ENCODE results near the gene BAZ2B. TPM values are rescaled to one million over a fixed set of nuclear protein-coding genes. Genes with fewer than 3 reads are reported as not detected.
A peak's percentile ranks its signal among the peaks of the same experiment; 100 is the strongest.

Gene BAZ2B
- total RNA-seq, 4 donors from 2014 or later, result 122 to 181 (median 143) TPM

GRCh38 chr2:159558479-159558878 is 57.9 kb downstream of the BAZ2B start:
- TF ChIP-seq POLR2A (IDR thresholded peaks at IDR 0.05) (no peak), CTCF (IDR thresholded peaks at IDR 0.05) (no peak)
- no peaks in the 10 kb centered on the region for H3K4me1 ChIP-seq
- H3K36me3 ChIP-seq, result no peaks in the 10 kb centered on the region
- no peak overlapping the region for H3K4me3 ChIP-seq (replicated peaks in 1 of 3)
- H3K9me3 ChIP-seq, result no peaks in the 10 kb centered on the region
- DNase-seq, result no peak
- intact Hi-C loops (cut with DNase I), result no loop called here
- WGBS, 2 donors, result 85 to 94% methylated on average over 4 of the region's 4 CpGs
- no peak overlapping the region for H3K27ac ChIP-seq
- H3K27me3 ChIP-seq, result no peaks in the 10 kb centered on the region

- Histone ChIP-seq H3K9me3 (no peaks in the 10 kb centered on the region), H3K4me1 (no peaks in the 10 kb centered on the region), H3K36me3 (no peaks in the 10 kb centered on the region), H3K4me3 (replicated peaks in 1 of 3) (no peak overlapping the region), H3K27me3 (no peaks in the 10 kb centered on the region), H3K27ac (no peak overlapping the region)
- intact Hi-C loops (cut with DNase I), result no loop called here
- TF ChIP-seq POLR2A (IDR thresholded peaks at IDR 0.05) (no peak), CTCF (IDR thresholded peaks at IDR 0.05) (peak in 1 of 6 experiments; percentile 19)
- 85 to 86% methylated on average over 5 of the region's 5 CpGs for WGBS, 2 donors
- DNase-seq, result no peak
These were observed 58.8 kb downstream of the BAZ2B start for GRCh38 chr2:159557437-159558034.

DNA sequence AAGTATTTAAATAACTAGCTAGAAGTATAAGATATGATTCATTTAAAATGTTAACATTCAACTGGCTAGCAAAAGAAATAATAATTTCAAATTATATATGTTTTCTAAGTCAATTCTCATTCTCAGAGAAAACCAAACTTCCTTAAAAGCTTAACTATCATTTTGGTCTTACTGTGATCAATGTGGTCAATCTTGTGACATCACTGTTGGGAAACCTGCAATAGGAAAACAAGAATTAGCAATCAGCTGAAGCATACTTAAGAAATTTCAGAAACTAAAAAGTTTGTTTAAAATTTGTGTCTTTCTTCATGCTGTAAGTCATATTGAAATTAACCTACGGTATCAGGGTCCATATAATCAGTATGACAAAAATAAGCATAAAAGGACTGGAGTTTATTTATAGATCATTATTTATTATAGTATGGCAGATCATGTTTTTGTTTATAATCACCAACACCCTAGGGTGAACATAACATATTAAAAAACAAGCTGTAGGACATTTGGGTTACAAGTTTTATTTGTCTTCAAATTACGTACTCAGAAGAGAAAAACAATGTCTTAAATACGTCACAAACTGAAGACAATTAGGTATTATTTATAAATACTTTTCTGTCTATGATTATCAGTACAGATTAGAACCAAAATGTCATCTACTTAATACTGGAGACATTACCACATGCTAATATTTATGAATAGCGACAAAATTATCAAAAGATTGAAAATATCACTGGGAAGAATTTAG is 60.5 kb downstream of the BAZ2B start:
- Histone ChIP-seq H3K27ac (no peak overlapping the region), H3K4me3 (replicated peaks in 1 of 3) (no peak overlapping the region), H3K9me3 (no peaks in the 10 kb centered on the region), H3K27me3 (no peaks in the 10 kb centered on the region), H3K36me3 (no peaks in the 10 kb centered on the region), H3K4me1 (no peaks in the 10 kb centered on the region)
- 85 to 98% methylated on average over 4 of the region's 4 CpGs for WGBS, 2 donors
- intact Hi-C loops (cut with DNase I), result no loop called here
- DNase-seq, result no peak
- TF ChIP-seq CTCF (IDR thresholded peaks at IDR 0.05) (no peak), POLR2A (IDR thresholded peaks at IDR 0.05) (no peak)

GRCh38 chr2:159553727-159554126 is 62.6 kb downstream of the BAZ2B start:
- no peak for DNase-seq
- H3K4me1 ChIP-seq, result no peaks in the 10 kb centered on the region
- H3K4me3 ChIP-seq (replicated peaks in 1 of 3), result no peak overlapping the region
- 79 to 89% methylated on average over 1 of the region's 1 CpG for WGBS, 2 donors
- H3K27me3 ChIP-seq, result no peaks in the 10 kb centered on the region
- no peak overlapping the region for H3K27ac ChIP-seq
- TF ChIP-seq CTCF (IDR thresholded peaks at IDR 0.05) (no peak), POLR2A (IDR thresholded peaks at IDR 0.05) (no peak)
- H3K9me3 ChIP-seq, result no peaks in the 10 kb centered on the region
- intact Hi-C loops (cut with DNase I), result no loop called here
- H3K36me3 ChIP-seq, result no peaks in the 10 kb centered on the region

- Histone ChIP-seq H3K36me3 (no peaks in the 10 kb centered on the region), H3K9me3 (no peaks in the 10 kb centered on the region), H3K27me3 (no peaks in the 10 kb centered on the region), H3K4me1 (no peaks in the 10 kb centered on the region), H3K4me3 (replicated peaks in 1 of 3) (no peak overlapping the region), H3K27ac (no peak overlapping the region)
- no peak for TF ChIP-seq POLR2A (IDR thresholded peaks at IDR 0.05)
- TF ChIP-seq CTCF (IDR thresholded peaks at IDR 0.05), result no peak
- DNase-seq, result no peak
- intact Hi-C loops (cut with DNase I), result no loop called here
- WGBS, 2 donors, result 91% methylated on average over 1 of the region's 1 CpG
These were observed 64.5 kb downstream of the BAZ2B start for GRCh38 chr2:159551806-159552205.

All from thyroid gland (tissue), 4 donors.